NCI-H128 (cell line): Measurements from ENCODE around the gene MGAT5.

Experiments used
- DNase-seq: peaks from one replicate; lab custom pipeline; 2025; ENCODE audit not compliant: unreplicated experiment; lab: John Stamatoyannopoulos, UW

MGAT5 gene, protein sequence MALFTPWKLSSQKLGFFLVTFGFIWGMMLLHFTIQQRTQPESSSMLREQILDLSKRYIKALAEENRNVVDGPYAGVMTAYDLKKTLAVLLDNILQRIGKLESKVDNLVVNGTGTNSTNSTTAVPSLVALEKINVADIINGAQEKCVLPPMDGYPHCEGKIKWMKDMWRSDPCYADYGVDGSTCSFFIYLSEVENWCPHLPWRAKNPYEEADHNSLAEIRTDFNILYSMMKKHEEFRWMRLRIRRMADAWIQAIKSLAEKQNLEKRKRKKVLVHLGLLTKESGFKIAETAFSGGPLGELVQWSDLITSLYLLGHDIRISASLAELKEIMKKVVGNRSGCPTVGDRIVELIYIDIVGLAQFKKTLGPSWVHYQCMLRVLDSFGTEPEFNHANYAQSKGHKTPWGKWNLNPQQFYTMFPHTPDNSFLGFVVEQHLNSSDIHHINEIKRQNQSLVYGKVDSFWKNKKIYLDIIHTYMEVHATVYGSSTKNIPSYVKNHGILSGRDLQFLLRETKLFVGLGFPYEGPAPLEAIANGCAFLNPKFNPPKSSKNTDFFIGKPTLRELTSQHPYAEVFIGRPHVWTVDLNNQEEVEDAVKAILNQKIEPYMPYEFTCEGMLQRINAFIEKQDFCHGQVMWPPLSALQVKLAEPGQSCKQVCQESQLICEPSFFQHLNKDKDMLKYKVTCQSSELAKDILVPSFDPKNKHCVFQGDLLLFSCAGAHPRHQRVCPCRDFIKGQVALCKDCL

DNA sequence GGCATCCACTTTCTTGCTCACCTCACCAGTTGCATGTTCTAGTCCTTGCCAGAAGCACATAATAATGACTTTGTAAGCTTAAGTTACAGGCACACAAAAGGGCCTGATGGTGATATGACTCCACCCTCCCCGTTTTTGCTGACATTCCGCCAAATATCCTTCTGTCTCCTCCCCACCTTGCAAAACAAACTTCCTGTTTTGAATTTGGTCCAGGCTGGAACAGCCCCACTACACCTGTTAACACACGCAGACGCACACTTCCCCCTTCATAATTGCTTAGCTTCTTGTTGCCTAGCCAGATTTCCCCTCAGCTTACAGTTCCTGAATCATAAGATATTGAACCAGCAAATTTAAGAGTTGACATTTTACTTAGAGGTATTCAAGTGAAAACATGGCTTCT lies at the start of gene MGAT5:
Gene MGAT5, plus strand, starts transcription at position 269 of the 400 bp plus-strand sequence. CDS start 332 bp downstream, outside the sequence.
- DNase-seq, result no peak

- DNase-seq, result no peak
Observed at GRCh38 chr2:134205087-134205486, 48.8 kb upstream of the MGAT5 start.

GRCh38 chr2:134206031-134206430 lies 47.8 kb upstream of the MGAT5 start:
- DNase-seq, result no peak

- no peak for DNase-seq
Observed at GRCh38 chr2:134206573-134206972, 47.3 kb upstream of the MGAT5 start.

DNA sequence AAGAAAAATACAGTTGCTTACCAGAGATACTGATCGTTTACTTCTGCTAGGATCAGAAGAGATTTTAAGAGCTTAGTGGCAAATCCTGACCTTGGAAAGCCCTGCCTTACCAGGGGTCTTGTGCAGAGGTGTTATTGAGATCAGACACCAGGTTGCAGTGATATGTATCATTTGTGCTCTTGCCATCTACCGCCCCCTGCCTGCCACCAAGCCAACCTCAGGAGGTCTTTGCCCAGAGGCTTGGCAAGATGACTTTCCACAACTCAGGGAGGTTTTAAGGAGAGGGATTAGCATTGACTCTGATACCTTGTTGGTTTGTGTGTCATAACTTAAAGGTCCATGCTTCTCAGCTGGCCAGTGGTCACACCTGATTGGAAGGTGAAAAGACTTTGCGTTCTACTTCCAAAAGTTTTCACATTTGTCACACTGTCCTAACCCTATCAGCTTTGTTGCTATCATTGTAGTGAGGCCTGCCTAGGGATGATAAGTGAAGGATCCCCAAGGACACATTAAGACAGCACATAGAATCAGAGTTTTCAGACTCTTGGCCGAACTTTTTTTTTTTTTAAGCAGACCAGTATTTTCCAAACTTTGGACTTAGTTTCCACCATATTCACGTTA lies 46.2 kb upstream of the MGAT5 start:
- DNase-seq, result no peak

DNA sequence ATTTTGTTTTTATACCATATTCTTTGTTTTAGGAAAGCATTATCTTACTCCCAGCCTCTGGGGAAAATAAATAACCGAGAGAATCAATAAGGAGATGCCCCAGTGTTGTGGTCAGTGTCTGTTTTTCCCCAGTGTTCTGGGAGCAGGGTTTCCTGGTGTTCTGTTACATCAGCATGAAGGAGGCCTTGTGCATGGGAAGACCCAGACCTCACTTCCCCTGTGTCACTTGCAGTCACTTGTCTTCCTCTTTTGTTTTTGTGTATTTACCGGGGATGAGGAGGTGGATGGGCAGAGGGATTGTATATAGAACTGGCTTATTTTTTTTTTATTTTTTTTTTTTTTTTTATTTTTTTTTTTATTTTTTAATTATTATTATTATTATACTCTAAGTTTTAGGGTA lies 45.0 kb upstream of the MGAT5 start:
- no peak for DNase-seq

DNA sequence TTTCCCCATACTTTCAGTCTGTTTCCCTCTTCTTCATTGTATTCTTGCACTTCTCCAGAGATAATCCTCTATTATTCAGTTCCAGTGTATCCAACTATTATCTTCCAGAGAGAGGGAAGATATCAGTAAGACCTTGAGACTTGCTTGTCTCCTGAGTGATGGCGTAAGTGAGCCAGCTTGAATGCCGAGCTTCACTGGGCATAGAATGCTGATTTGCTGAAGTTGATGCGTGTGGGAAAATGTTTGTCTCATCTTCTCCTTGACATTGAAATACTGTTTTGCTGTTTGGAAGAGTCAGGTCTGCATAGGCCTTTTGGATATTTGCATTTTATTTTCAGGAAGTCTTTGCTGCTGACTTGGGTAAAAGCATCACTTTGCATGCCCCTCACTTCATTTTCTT lies 41.1 kb upstream of the MGAT5 start:
- DNase-seq, result no peak

DNA sequence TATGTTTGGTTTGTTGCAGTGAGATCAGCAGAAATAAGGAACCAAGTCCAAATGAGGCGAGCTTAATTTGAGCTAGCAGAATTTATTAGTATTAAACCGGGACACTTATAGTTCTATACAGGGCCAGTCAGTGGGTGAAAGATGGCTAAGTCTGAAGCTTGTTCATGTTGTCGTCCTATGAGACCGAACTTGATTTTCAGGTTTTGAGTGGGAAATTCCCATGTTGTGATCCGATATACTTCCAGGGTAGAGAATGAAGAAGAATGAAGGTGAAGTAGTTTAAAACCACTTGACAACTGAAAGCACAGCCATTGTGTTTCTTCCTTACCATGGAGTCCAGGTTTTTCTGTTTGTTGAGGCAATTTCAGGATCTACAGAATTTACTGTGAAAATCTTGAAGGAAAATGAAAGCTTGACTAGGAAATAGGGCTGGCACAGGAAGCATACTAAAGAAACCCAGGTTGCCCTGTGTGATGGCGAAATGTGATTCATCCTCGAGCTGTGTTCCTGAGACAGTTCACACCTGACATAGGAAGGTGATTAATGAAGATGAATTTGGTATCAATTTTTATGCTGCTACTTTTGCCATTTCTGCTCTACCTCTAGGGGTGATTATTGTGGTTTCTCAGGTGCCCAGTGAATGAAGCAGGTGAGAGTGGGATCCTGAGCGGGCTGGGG lies 37.6 kb upstream of the MGAT5 start:
- no peak for DNase-seq

- no peak for DNase-seq
Observed at GRCh38 chr2:134217351-134217750, 36.5 kb upstream of the MGAT5 start.

DNA sequence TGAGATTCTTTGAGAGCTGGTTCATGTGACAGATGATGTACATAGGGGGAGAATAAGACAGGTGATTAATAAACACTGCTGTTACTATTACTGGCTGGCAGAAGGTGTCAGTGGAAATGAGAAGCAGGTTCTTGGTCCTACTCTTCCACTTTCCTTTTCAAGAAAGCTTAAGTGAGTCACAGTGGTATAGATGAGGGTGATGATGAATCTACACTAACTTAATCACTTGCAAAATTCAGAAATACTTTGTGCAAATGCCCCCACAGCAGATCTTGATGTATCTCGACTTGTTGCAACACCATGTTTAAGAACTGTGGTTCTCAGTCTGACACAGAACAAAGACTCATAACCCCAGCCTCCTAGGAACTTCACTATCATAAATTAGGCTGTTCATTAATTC lies 35.9 kb upstream of the MGAT5 start:
- DNase-seq, result no peak

- DNase-seq, result no peak
Observed at GRCh38 chr2:134218414-134218813, 35.5 kb upstream of the MGAT5 start.

DNA sequence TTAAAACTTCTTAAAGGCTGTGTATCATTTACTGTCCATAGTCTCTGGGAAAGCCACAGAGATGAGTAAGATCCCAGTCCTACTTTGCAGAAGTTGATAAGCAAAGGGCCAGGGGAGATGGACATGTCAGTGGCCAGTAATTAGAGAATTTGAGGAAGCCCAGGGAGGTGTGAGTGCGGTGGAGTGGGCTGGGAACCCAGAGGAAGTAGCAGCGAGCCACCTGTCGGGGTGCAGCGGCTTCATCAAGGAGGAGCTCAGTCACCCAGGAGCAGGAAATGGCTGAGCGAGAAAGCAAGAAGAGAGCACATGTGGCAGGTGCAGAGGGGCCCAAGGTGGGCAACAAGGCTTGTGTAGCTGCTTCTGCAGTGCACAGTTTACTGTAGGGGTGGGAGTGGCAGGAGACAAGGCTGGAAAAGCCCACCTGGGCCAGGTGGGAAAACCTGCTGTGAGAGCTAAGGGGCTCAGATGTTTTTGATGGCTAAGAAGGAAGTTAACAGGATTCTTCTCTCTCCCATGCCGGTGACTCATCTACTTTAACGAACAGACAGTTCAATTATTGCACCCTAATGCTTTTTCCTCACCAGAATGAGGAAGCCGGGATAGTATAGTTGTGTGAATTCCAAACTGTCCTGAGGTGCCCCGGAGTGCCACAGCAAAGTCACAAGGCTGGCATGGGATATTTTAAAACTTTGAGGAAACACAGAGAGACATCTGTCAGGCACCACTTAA lies 34.8 kb upstream of the MGAT5 start:
- no peak for DNase-seq

- no peak for DNase-seq
Observed at GRCh38 chr2:134220344-134220974, 33.4 kb upstream of the MGAT5 start.

DNA sequence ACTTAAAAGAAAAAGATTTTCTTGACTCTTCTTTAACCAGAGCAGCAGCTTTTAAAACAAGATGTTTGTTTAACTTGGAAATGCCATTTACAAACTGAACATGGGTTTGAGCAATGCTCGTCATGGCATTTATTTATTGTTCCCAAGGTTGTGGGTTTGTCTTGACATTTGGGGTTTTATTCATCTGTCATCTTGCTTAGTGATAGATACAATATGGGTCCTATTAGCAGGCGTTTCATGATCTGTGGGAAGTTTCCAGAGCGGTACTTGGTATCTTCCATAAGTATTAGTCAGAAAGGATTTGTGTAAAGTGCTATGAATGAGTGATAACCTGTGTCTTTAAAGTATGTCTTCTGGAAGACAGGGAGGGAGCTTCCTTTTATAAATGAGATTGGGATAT lies 29.9 kb upstream of the MGAT5 start:
- DNase-seq, result no peak

GRCh38 chr2:134225173-134225572 lies 28.7 kb upstream of the MGAT5 start:
- no peak for DNase-seq

- DNase-seq, result no peak
Observed at GRCh38 chr2:134225841-134226240, 28.0 kb upstream of the MGAT5 start.

- DNase-seq, result no peak
Observed at GRCh38 chr2:134226601-134227000, 27.3 kb upstream of the MGAT5 start.

DNA sequence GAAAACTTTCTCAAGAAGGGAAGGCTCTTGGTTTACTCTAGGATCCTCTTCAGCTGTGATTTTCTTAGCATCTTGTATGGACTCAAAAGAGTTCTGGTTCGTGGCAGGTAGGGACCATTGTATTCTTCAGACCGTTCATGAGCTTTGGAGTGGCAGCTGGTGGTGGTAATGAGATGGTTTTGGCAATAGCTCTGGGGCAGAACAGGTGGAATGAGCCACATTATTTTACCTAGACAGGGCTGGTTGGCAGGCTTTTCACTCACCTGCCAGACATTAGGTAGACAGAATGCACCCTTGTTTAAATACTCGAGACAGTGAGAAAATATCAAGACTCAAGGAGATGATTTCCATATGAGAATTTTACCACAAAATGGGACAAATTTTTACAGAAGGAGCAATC lies 26.2 kb upstream of the MGAT5 start:
- DNase-seq, result no peak

GRCh38 chr2:134228493-134228903 lies 25.4 kb upstream of the MGAT5 start:
- DNase-seq, result no peak

DNA sequence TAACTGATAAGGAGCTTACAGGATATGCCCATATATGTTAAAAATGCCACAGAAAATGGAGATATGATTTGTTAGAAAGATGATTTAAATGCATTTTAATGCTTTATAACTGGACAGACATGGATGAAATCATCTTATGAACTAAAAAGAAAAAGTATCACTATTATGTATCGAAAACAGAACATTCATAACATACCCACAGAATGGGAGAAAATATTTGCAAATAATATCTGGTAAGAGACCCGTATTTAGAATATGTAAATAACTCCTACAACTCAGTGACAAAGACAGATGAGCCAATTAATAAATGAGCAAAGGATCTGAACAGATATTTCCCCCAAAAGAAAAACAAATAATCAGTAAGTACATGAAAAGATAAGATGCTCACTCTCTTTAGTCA lies 24.3 kb upstream of the MGAT5 start:
- no peak for DNase-seq
